Measurements from ENCODE around the gene LMBR1L. TPM values are rescaled to one million over a fixed set of nuclear protein-coding genes. Genes with fewer than 3 reads are reported as not detected.

LMBR1L gene, protein sequence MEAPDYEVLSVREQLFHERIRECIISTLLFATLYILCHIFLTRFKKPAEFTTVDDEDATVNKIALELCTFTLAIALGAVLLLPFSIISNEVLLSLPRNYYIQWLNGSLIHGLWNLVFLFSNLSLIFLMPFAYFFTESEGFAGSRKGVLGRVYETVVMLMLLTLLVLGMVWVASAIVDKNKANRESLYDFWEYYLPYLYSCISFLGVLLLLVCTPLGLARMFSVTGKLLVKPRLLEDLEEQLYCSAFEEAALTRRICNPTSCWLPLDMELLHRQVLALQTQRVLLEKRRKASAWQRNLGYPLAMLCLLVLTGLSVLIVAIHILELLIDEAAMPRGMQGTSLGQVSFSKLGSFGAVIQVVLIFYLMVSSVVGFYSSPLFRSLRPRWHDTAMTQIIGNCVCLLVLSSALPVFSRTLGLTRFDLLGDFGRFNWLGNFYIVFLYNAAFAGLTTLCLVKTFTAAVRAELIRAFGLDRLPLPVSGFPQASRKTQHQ
- 60.3 and 97.7 TPM in 2 replicates for total RNA-seq

GRCh38 chr12:49110464-49111155 lies at the start of gene LMBR1L:
LMBR1L (minus strand) TSS chr12:49110847; CDS start chr12:49110555, 292 bp downstream.

GRCh38 chr12:49131051-49131893 lies 20.6 kb upstream of the LMBR1L start, which contains the start of gene TUBA1B:
TUBA1B (minus strand) TSS chr12:49131395; CDS start chr12:49131300, 95 bp downstream.

GRCh38 chr12:49094160-49094974 lies 16.3 kb downstream of the LMBR1L start, which contains the start of gene DHH:
DHH (minus strand) TSS chr12:49094801; CDS start chr12:49094512, 289 bp downstream.

GRCh38 chr12:49069507-49070346 lies 40.9 kb downstream of the LMBR1L start, which contains the start of gene RHEBL1:
RHEBL1 (minus strand) TSS chr12:49069979; CDS start chr12:49069785, 194 bp downstream.

DNA sequence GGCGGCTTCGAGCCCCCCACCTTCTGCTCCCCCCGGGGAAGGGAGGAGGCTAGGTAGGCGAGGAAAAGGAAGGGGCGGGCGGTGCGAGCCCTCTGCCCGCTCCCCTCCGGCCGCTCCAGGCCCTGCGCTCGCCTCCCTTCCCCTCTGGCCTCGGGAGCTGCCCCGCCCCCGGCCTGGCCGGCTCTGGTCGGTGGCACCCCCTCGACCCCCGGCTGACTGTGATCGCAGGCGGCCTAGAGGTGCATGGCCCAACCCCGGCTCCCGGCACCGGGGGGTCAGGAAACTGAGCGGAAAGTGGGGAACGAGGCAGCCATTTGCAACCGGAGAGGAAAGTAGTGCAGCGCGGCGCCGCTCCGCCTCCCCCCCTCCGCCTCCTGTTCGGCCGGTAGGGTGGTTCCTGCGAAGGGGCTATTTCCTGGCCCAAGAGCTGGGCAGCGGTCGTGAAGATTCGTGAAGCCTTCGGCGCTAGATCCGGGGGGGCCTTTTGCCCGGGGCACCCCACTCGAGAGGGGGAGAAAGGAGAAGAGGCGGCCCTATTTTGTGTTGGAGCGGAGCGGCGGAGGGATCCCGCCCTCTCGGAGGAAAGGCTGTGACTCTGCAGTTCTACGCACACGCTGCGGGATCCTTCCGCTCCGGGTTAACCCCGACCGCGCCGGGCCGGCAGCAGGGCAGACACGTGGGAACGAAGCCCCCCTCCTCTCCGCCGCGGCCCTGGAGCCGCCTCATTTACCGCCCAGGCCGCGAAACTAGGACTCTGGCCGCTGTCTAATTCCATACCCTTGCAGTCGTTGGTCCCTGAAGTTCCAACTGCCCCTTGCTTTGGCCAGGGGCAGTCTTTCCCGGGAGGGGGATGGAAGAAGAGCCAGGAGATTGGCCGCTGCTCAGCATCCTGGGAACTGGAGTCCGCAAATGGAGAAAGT lies 50.1 kb downstream of the LMBR1L start, which contains the start of gene KMT2D:
TSS of gene KMT2D (minus strand) at position 558 of the 920 bp plus-strand sequence. CDS start 5,470 bp downstream, outside the sequence.

Other genes with a start within 250 kb of the LMBR1L start
- gene RND1, start 245.0 kb downstream of the LMBR1L start, total RNA-seq, result 0.29 TPM in 1 of 2 replicates, not detected in the other
- gene FKBP11, start 185.4 kb downstream of the LMBR1L start, total RNA-seq, result 70.1 and 72.3 TPM in 2 replicates
- gene ARF3, start 153.4 kb downstream of the LMBR1L start, total RNA-seq, result 88.1 and 98.3 TPM in 2 replicates
- not detected in 2 replicates for gene WNT10B, start 139.1 kb downstream of the LMBR1L start, total RNA-seq
- gene WNT1, start 132.5 kb downstream of the LMBR1L start, total RNA-seq, result not detected in 2 replicates
- gene DDN, start 111.5 kb downstream of the LMBR1L start, total RNA-seq, result not detected in 2 replicates
- 114 TPM in 2 replicates for gene PRKAG1, start 92.1 kb downstream of the LMBR1L start, total RNA-seq
- gene KMT2D, start 50.1 kb downstream of the LMBR1L start, total RNA-seq, result 15.9 and 23.6 TPM in 2 replicates
- gene RHEBL1, start 40.9 kb downstream of the LMBR1L start, total RNA-seq, result 0.58 and 3.4 TPM in 2 replicates
- gene DHH, start 16.0 kb downstream of the LMBR1L start, total RNA-seq, result not detected in 2 replicates
- gene TUBA1B, start 20.5 kb upstream of the LMBR1L start, total RNA-seq, result 4,951 and 5,972 TPM in 2 replicates
- gene TUBA1A, start 78.2 kb upstream of the LMBR1L start, total RNA-seq, result 1,622 and 1,849 TPM in 2 replicates
- 1,437 and 1,599 TPM in 2 replicates for gene TUBA1C, start 154.2 kb upstream of the LMBR1L start, total RNA-seq
- not detected in 2 replicates for gene PRPH, start 184.3 kb upstream of the LMBR1L start, total RNA-seq
- gene TROAP, start 212.4 kb upstream of the LMBR1L start, total RNA-seq, result 24.2 and 25.2 TPM in 2 replicates
- gene C1QL4, start 226.3 kb upstream of the LMBR1L start, total RNA-seq, result 0.58 and 0.89 TPM in 2 replicates
- 11.9 and 12.7 TPM in 2 replicates for gene DNAJC22, start 236.0 kb upstream of the LMBR1L start, total RNA-seq

All from myometrial cell (primary cell).